K562 (cell line): ENCODE results near the gene TSEN34. TPM values are rescaled to one million over a fixed set of nuclear protein-coding genes. Genes with fewer than 3 reads are reported as not detected.

Experiments used
- ATAC-seq: fragments of 200-7000 bp; cut with Tn5 transposase; 3 replicates; pipeline ENCODE4 v1.9.1; 2020; ENCODE audit warnings: moderate library complexity
- BruUV-seq: library from RNA; stranded (reverse); fragments of 400-500 nt; replicated peaks from 2 replicates; lab custom pipeline; 2021; lab: Mats Ljungman, UMichigan
- CTCF ChIA-PET: fragments of 300-600 bp; formaldehyde crosslinking; extraction: SDS; loops from one replicate; lab custom pipeline; 2021; ENCODE audit warnings: low intra/inter-chr PET ratio; lab: Yijun Ruan, JAX
- POLR2A ChIA-PET: fragments of 300-600, 350-650 bp; sonication (Branson Sonifier 250); formaldehyde crosslinking; extraction: SDS; loops from one replicate; lab custom pipeline; 2021; ENCODE audit warnings: antibody characterized with exemption, inconsistent platforms; lab: Yijun Ruan, JAX
- DNase-seq, 4 experiments: peaks; one replicate each; pipeline versions ENCODE4 v3.0.0 to v3.0.0-alpha.2; 2011 to 2018; ENCODE audit warnings: low spot score in 3 of 4, mixed read lengths in 3 of 4; ENCODE audit errors: extremely low read depth in 1 of 4
- FAIRE-seq: peaks from 2 replicates; lab custom pipeline; 2011; peaks lifted over from hg19 to GRCh38; lab: Jason Lieb, UNC
- H2AFZ ChIP-seq: 2 replicates; pipeline ENCODE4 v1.6.0; 2011; ENCODE audit warnings: low read depth, low read length, control low read depth, inconsistent platforms
- H3K27ac ChIP-seq: fragments of 200-600 bp; 3 replicates; pipeline ENCODE4 v1.8.0; 2011; ENCODE audit warnings: low read depth, mild to moderate bottlenecking, control low read depth, inconsistent platforms, low read length, moderate library complexity, mixed read lengths; ENCODE audit errors: extremely low read depth
- H3K27me3 ChIP-seq, 2 experiments: fragments of 300-600 bp in 1 of 2; 2 replicates in 1 of 2; 3 replicates in 1 of 2; pipeline versions ENCODE4 v1.6.0 to v1.8.0; 2011; ENCODE audit warnings: inconsistent platforms in 2 of 2, low read length in 2 of 2, mild to moderate bottlenecking in 1 of 2, mixed read lengths in 1 of 2, moderate library complexity in 1 of 2; ENCODE audit not compliant: control insufficient read depth in 2 of 2, insufficient read depth in 2 of 2
- H3K36me3 ChIP-seq: fragments of 300-600 bp; 3 replicates; pipeline ENCODE4 v1.8.0; 2011; ENCODE audit warnings: mild to moderate bottlenecking, low read length, inconsistent platforms; ENCODE audit not compliant: control insufficient read depth, insufficient read depth
- H3K4me1 ChIP-seq, 2 experiments: fragments of 200-600 bp in 1 of 2; replicated peaks in 1 of 2; 2 replicates in 1 of 2; 3 replicates in 1 of 2; pipeline versions ENCODE4 v1.5.1 to v1.8.0; 2011; ENCODE audit warnings: inconsistent platforms in 2 of 2, low read length in 2 of 2, mild to moderate bottlenecking in 1 of 2, mixed read lengths in 1 of 2, moderate library complexity in 1 of 2; ENCODE audit not compliant: control insufficient read depth in 2 of 2, insufficient read depth in 2 of 2
- H3K4me2 ChIP-seq: 2 replicates; pipeline ENCODE4 v1.6.1; 2011; ENCODE audit warnings: low read length, control low read depth, inconsistent platforms, mixed read lengths; ENCODE audit not compliant: insufficient read depth
- H3K4me3 ChIP-seq: fragments of 200-600 bp; sonication (generic), shearing (Covaris generic); 2 replicates; pipeline ENCODE4 v1.5.1; 2016; ENCODE audit warnings: control low read depth, inconsistent platforms
- H3K79me2 ChIP-seq: fragments of 200-600 bp; 3 replicates; pipeline ENCODE4 v1.8.0; 2011; ENCODE audit warnings: low read length, inconsistent platforms; ENCODE audit not compliant: control insufficient read depth, insufficient read depth
- H3K9ac ChIP-seq, 2 experiments: 2 replicates each; pipeline versions ENCODE4 v1.6.0 to v1.6.1; 2011; ENCODE audit warnings: low read depth in 2 of 2, low read length in 2 of 2, control low read depth in 1 of 2, inconsistent platforms in 1 of 2, mild to moderate bottlenecking in 1 of 2, mixed read lengths in 1 of 2; ENCODE audit not compliant: insufficient read depth in 1 of 2
- H3K9me1 ChIP-seq: one replicate; pipeline ENCODE4 v1.6.0; 2011; ENCODE audit warnings: inconsistent platforms, mild to moderate bottlenecking, low read length, moderate library complexity; ENCODE audit not compliant: control insufficient read depth, insufficient read depth
- H3K9me3 ChIP-seq: replicated peaks from 2 replicates; pipeline ENCODE4 v1.5.1; 2011; ENCODE audit warnings: low read depth, low read length, inconsistent platforms; ENCODE audit not compliant: control insufficient read depth, insufficient read depth
- H4K20me1 ChIP-seq: replicated peaks from 2 replicates; pipeline ENCODE4 v1.6.1; 2011; ENCODE audit warnings: low read length, inconsistent platforms, mixed read lengths; ENCODE audit not compliant: control insufficient read depth, insufficient read depth
- HNRNPLL ChIP-seq: fragments of 200-400 bp; formaldehyde crosslinking; IDR thresholded peaks from 2 replicates; pipeline ENCODE4 v1.6.1; 2017; ENCODE audit warnings: low read length, low read depth, mild to moderate bottlenecking; ENCODE audit not compliant: poor library complexity, severe bottlenecking
- RAD21 ChIP-seq, 2 experiments: fragments of 250-450 bp in 1 of 2; fragments of 450-650 bp in 1 of 2; sonication (Bioruptor Pico) in 1 of 2; formaldehyde crosslinking in 1 of 2; IDR thresholded peaks in 1 of 2; conservative IDR thresholded peaks in 1 of 2; 2 replicates each; pipeline versions ENCODE4 v1.4.0 to v1.8.0; 2020 to 2022; ENCODE audit warnings: mild to moderate bottlenecking in 2 of 2, moderate library complexity in 1 of 2
- RUNX1 ChIP-seq: sonication (generic); IDR thresholded peaks from 2 replicates; pipeline ENCODE4 v1.6.1; 2016; ENCODE audit warnings: antibody characterized with exemption, low read depth
- WGBS: fragments of 100-300 bp; shearing (Covaris generic); methylation state at CpG from one replicate; pipeline ENCODE4 v1.1.6; 2016; ENCODE audit warnings: low coverage, mixed read lengths; ENCODE audit not compliant: insufficient coverage; ENCODE audit errors: missing lambda C conversion rate; 5-methylcytosine and 5-hydroxymethylcytosine counted together
- in situ Hi-C: fragments of 300-500 bp; cut with MboI; formaldehyde crosslinking; loops from 4 replicates; pipeline ENCODE4 v1.15.0; 2018; ENCODE audit warnings: inconsistent platforms, mixed read lengths
- intact Hi-C: fragments of 100-400 bp; cut with micrococcal nuclease; formaldehyde crosslinking; loops from 2 replicates; pipeline ENCODE4 v1.14.2; 2022
- polyA plus RNA-seq, 8 experiments: library from polyadenylated mRNA; depleted of rRNA in 4 of 8; stranded (reverse) in 5 of 8; unstranded in 3 of 8; fragments of >200 nt; fragmentation: Nextera tagmentation in 2 of 8; fragmentation: Illumina TruSeq in 1 of 8; extraction: Ambion mirVana in 2 of 8; extraction: Trizol in 1 of 8; gene quantifications; 2 replicates each; pipeline versions ENCODE4 v1.2.1 to v1.2.3, GENCODE V29; 2011 to 2014; ENCODE audit warnings: inconsistent platforms in 1 of 8, missing spikeins in 1 of 8
- total RNA-seq, 7 experiments: library from RNA; depleted of rRNA in 6 of 7; stranded (reverse); fragments of >200 nt in 6 of 7; fragmentation: Illumina TruSeq in 2 of 7; extraction: Trizol in 2 of 7; gene quantifications; 2 replicates each; pipeline versions ENCODE4 v1.2.1 to v1.2.3, GENCODE V29; 2011 to 2021; ENCODE audit warnings: low replicate concordance in 1 of 7
- TF ChIP-seq, protein P1 (sequence below), 2 experiments: fragments of 450-650 bp; IDR thresholded peaks; 2 replicates each; pipeline ENCODE4 v1.6.1; 2016; ENCODE audit warnings: mild to moderate bottlenecking in 2 of 2, borderline replicate concordance in 1 of 2, low read depth in 1 of 2, moderate library complexity in 1 of 2
- TF ChIP-seq, protein P2 (sequence below): fragments of 150-350 bp; IDR thresholded peaks from 2 replicates; pipeline ENCODE4 v1.6.1; 2014; ENCODE audit warnings: low read depth, mild to moderate bottlenecking, low read length, borderline replicate concordance

Gene TSEN34
- total and polyA plus RNA-seq, 9 of the 15 experiments (the other 6 are each of a cell fraction or from before 2014, with no cell fraction given) = 3.1 to 57.6 (median 29.5) TPM

GRCh38 chr19:54142166-54142780, 48.8 kb upstream of the TSEN34 start:
- H3K9me3 ChIP-seq = no peaks in the 10 kb centered on the region
- no peak overlapping the region for H3K9ac ChIP-seq
- no peaks in the 10 kb centered on the region for H3K27me3 ChIP-seq
- FAIRE-seq (no peak), DNase-seq (no peak), ATAC-seq (no peak)
- H2AFZ ChIP-seq = no peak overlapping the region
- no peak overlapping the region for H3K4me2 ChIP-seq
- H3K79me2 ChIP-seq = peaks cover 52% of the 10 kb centered on the region
- peaks cover 86% of the 10 kb centered on the region for H3K36me3 ChIP-seq
- peaks cover 26% of the 10 kb centered on the region for H4K20me1 ChIP-seq
- H3K4me3 ChIP-seq = no peak overlapping the region
- peaks cover 10 to 25% of the 10 kb centered on the region in 2 experiments; a peak in 4 of 5 replicates for H3K4me1 ChIP-seq
- in situ Hi-C loops = no loop called here
- no TSS peak for BruUV-seq
- peaks cover 16% of the 10 kb centered on the region for H3K9me1 ChIP-seq
- 89% methylated on average over 7 of the region's 7 CpGs for WGBS
- POLR2A ChIA-PET = interaction anchor here (1.4 kb wide), 1 partner anchor 16 kb away, joined by 3 read pairs; no protein-coding TSS in a partner anchor
- intact Hi-C loops = no loop called here
- no peak overlapping the region for H3K27ac ChIP-seq
- CTCF ChIA-PET = no interaction called here
- TF ChIP-seq, protein P1, sequence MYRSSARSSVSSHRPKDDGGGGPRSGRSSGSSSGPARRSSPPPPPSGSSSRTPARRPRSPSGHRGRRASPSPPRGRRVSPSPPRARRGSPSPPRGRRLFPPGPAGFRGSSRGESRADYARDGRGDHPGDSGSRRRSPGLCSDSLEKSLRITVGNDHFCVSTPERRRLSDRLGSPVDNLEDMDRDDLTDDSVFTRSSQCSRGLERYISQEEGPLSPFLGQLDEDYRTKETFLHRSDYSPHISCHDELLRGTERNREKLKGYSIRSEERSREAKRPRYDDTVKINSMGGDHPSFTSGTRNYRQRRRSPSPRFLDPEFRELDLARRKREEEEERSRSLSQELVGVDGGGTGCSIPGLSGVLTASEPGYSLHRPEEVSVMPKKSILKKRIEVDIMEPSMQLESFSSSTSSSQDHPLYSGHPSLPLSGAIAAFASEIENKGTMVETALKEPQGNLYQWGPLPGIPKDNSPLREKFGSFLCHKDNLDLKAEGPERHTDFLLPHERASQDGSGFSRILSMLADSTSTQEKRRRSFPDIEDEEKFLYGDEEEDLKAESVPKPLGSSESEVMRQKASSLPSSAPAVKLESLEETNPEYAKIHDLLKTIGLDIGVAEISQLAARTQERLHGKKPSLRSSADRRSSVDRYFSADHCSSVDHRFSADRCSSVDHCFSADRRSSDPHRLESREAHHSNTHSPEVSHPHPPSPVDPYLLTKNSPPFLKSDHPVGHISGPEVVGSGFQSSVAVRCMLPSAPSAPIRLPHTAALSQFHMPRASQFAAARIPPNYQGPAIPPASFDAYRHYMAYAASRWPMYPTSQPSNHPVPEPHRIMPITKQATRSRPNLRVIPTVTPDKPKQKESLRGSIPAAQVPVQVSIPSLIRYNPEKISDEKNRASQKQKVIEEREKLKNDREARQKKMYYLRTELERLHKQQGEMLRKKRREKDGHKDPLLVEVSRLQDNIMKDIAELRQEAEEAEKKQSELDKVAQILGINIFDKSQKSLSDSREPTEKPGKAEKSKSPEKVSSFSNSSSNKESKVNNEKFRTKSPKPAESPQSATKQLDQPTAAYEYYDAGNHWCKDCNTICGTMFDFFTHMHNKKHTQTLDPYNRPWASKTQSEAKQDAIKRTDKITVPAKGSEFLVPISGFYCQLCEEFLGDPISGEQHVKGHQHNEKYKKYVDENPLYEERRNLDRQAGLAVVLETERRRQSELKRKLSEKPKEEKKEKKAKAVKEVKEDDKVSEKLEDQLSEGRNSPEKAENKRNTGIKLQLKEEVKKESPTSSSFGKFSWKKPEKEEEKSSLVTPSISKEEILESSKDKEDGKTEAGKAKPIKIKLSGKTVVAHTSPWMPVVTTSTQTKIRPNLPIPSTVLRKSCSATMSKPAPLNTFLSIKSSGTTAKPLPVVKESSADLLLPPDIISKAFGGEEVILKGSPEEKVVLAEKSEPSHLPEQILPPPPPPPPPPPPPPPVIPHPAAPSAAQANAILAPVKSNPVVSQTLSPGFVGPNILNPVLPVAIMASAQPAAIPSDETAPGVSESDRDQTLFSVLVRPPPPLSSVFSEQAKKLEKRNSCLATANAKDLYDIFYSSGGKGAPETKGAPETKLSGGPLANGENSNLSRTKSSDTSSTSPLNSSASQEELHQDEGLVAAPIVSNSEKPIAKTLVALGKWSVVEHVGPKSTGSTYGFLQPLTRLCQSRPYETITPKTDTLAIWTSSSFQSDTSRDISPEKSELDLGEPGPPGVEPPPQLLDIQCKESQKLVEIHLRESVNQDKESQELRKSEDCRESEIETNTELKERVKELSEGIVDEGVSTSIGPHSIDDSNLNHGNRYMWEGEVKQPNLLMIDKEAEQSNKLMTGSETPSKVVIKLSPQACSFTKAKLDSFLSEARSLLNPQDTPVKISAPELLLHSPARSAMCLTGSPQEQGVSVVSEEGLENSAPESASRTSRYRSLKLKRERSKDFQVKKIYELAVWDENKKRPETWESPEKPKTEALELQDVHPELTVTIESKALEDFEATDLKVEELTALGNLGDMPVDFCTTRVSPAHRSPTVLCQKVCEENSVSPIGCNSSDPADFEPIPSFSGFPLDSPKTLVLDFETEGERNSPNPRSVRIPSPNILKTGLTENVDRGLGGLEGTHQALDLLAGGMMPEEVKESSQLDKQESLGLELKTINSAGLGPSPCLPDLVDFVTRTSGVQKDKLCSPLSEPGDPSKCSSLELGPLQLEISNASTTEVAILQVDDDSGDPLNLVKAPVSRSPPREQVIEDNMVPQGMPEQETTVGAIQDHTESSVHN (IDR thresholded peaks at IDR 0.05; ENCODE audit: borderline replicate concordance in 1 of 2, low read depth in 1 of 2) = no peak
- TF ChIP-seq RUNX1 = no peak
- no peak for TF ChIP-seq HNRNPLL
- TF ChIP-seq, protein P2, sequence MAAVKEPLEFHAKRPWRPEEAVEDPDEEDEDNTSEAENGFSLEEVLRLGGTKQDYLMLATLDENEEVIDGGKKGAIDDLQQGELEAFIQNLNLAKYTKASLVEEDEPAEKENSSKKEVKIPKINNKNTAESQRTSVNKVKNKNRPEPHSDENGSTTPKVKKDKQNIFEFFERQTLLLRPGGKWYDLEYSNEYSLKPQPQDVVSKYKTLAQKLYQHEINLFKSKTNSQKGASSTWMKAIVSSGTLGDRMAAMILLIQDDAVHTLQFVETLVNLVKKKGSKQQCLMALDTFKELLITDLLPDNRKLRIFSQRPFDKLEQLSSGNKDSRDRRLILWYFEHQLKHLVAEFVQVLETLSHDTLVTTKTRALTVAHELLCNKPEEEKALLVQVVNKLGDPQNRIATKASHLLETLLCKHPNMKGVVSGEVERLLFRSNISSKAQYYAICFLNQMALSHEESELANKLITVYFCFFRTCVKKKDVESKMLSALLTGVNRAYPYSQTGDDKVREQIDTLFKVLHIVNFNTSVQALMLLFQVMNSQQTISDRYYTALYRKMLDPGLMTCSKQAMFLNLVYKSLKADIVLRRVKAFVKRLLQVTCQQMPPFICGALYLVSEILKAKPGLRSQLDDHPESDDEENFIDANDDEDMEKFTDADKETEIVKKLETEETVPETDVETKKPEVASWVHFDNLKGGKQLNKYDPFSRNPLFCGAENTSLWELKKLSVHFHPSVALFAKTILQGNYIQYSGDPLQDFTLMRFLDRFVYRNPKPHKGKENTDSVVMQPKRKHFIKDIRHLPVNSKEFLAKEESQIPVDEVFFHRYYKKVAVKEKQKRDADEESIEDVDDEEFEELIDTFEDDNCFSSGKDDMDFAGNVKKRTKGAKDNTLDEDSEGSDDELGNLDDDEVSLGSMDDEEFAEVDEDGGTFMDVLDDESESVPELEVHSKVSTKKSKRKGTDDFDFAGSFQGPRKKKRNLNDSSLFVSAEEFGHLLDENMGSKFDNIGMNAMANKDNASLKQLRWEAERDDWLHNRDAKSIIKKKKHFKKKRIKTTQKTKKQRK = no peak
- TF ChIP-seq RAD21 (CRISPR knock-in tag; conservative IDR thresholded peaks at IDR 0.05 in 1 of 2, IDR thresholded peaks at IDR 0.05 in 1 of 2) = no peak
